Measurements from ENCODE around the gene PARVB. TPM values are rescaled to one million over a fixed set of nuclear protein-coding genes. Genes with fewer than 3 reads are reported as not detected.

Gene PARVB
- total and polyA plus RNA-seq, 2 donors (not counting 3 experiments of a cell fraction or from before 2014, with no cell fraction given), result 155 to 162 TPM

GRCh38 chr22:44187652-44188230, 163.6 kb downstream of the PARVB start:
- dilution Hi-C loops (cut with MboI; ENCODE audit: extremely low pct_ligation_motif_present, low sequenced_read_pairs), result no loop called here
- no peak for FAIRE-seq

More at GRCh38 chr22:44187652-44188230, 163.6 kb downstream of the PARVB start:
- Histone ChIP-seq H4K20me1 (replicated peaks; ENCODE audit: control insufficient read depth, extremely low read depth, insufficient read depth, low read length) (no peaks in the 10 kb centered on the region), H3K79me2 (ENCODE audit: control insufficient read depth, insufficient read depth, low read length) (no peaks in the 10 kb centered on the region), H3K4me2 (ENCODE audit: insufficient read depth, low read length) (no peak overlapping the region), H3K4me3 (replicated peaks in 1 of 3; ENCODE audit: insufficient read depth in 1 of 3, low read depth in 1 of 3, low read length in 3 of 3) (no peak overlapping the region), H3K4me1 (ENCODE audit: control insufficient read depth, extremely low read depth, insufficient read depth, low read length) (no peaks in the 10 kb centered on the region), H3K9me3 (replicated peaks; ENCODE audit: control insufficient read depth, insufficient read depth, low read length) (no peaks in the 10 kb centered on the region), H3K27ac (ENCODE audit: insufficient read depth, low read depth, low read length) (no peak overlapping the region), H2AFZ (ENCODE audit: low read depth, low read length) (no peak overlapping the region), H3K9ac (replicated peaks; ENCODE audit: extremely low read depth, insufficient read depth, low read length) (no peak overlapping the region), H3K9me1 (replicated peaks; ENCODE audit: control insufficient read depth, extremely low read depth, insufficient read depth, low read length) (no peaks in the 10 kb centered on the region), H3K36me3 (ENCODE audit: control insufficient read depth in 2 of 2, extremely low read depth in 1 of 2, insufficient read depth in 2 of 2, low read length in 2 of 2) (no peaks in the 10 kb centered on the region), H3K27me3 (ENCODE audit: control insufficient read depth in 2 of 2, insufficient read depth in 2 of 2, low read length in 2 of 2) (no peaks in the 10 kb centered on the region)
- intact Hi-C loops (cut with micrococcal nuclease), result no loop called here
- no TSS peak for BruUV-seq (replicated peaks)
- ChIA-PET CTCF (no interaction called here), POLR2A (no interaction called here)
- TF ChIP-seq JUN (IDR thresholded peaks at IDR 0.05; ENCODE audit: borderline replicate concordance, insufficient read depth, insufficient read length, low read depth), result no peak
- no peak for TF ChIP-seq EZH2 (IDR thresholded peaks at IDR 0.05; ENCODE audit: borderline replicate concordance, low read depth, low read length, severe bottlenecking)
- TF ChIP-seq FOS (IDR thresholded peaks at IDR 0.05; ENCODE audit: borderline replicate concordance, insufficient read depth, low read length), result no peak
- TF ChIP-seq MAX (IDR thresholded peaks at IDR 0.05; ENCODE audit: insufficient read depth, insufficient read length), result no peak
- no peak for TF ChIP-seq POLR2AphosphoS5 (IDR thresholded peaks at IDR 0.05; ENCODE audit: insufficient read depth, low read depth, low read length)
- no peak for TF ChIP-seq POLR2A (IDR thresholded peaks at IDR 0.05; ENCODE audit: low read depth, low read length)
- TF ChIP-seq CTCF (IDR thresholded peaks at IDR 0.05; ENCODE audit: extremely low read depth in 1 of 2, insufficient read depth in 1 of 2, low read depth in 1 of 2, low read length in 2 of 2), result no peak
- TF ChIP-seq MYC (IDR thresholded peaks at IDR 0.05; ENCODE audit: low read depth, low read length), result no peak
- no peak for TF ChIP-seq GATA2 (IDR thresholded peaks at IDR 0.05; ENCODE audit: insufficient read depth, insufficient read length, low read depth, low read length)
- no peak for DNase-seq (ENCODE audit: low read depth, low spot score)

Data from endothelial cell of umbilical vein (primary cell).